Neural cell (in vitro differentiated cells): ENCODE results near the gene GSTP1. TPM values are rescaled to one million over a fixed set of nuclear protein-coding genes. Genes with fewer than 3 reads are reported as not detected.

ENCODE experiments used
- H2AFZ ChIP-seq: fragments of 200-600, 300-800 bp; sonication (generic), shearing (Covaris generic); 2 replicates; pipeline ENCODE4 v1.6.0; 2014; ENCODE audit warnings: low read depth, mild to moderate bottlenecking, antibody characterized with exemption, low read length, moderate library complexity
- H3F3A ChIP-seq: fragments of 200-600 bp; shearing (Covaris generic); 2 replicates; pipeline ENCODE4 v1.6.1; 2016; ENCODE audit warnings: mild to moderate bottlenecking, moderate library complexity, mixed read lengths, antibody characterized with exemption, low read length; ENCODE audit not compliant: insufficient read depth, poor library complexity, severe bottlenecking
- H3K27ac ChIP-seq: fragments of 200-600, 300-800 bp; sonication (generic), shearing (Covaris generic); 2 replicates; pipeline ENCODE4 v1.5.1; 2014; ENCODE audit warnings: mild to moderate bottlenecking, low read length, moderate library complexity
- H3K27me3 ChIP-seq: fragments of 300-800, 200-600 bp; sonication (generic), shearing (Covaris generic); 2 replicates; pipeline ENCODE4 v1.6.0; 2014; ENCODE audit warnings: mild to moderate bottlenecking, low read depth, low read length, moderate library complexity; ENCODE audit not compliant: insufficient read depth
- H3K36me3 ChIP-seq: fragments of 300-800, 200-600 bp; sonication (generic), shearing (Covaris generic); 2 replicates; pipeline ENCODE4 v1.5.1; 2014; ENCODE audit warnings: mild to moderate bottlenecking, antibody characterized with exemption, low read length, moderate library complexity; ENCODE audit not compliant: insufficient read depth
- H3K4me2 ChIP-seq: fragments of 300-800, 200-600 bp; sonication (generic), shearing (Covaris generic); 2 replicates; pipeline ENCODE4 v1.6.0; 2014; ENCODE audit warnings: mild to moderate bottlenecking, low read length
- H3K4me3 ChIP-seq: fragments of 300-800, 200-600 bp; sonication (generic), shearing (Covaris generic); 2 replicates; pipeline ENCODE4 v1.5.1; 2014; ENCODE audit warnings: mild to moderate bottlenecking, low read length, moderate library complexity
- H3K79me2 ChIP-seq: fragments of 200-600 bp; shearing (Covaris generic); replicated peaks from 2 replicates; pipeline ENCODE4 v1.6.0; 2014; ENCODE audit warnings: mild to moderate bottlenecking, low read length, moderate library complexity; ENCODE audit not compliant: insufficient read depth
- H3K9ac ChIP-seq: fragments of 300-800, 200-600 bp; sonication (generic), shearing (Covaris generic); 2 replicates; pipeline ENCODE4 v1.6.1; 2016; ENCODE audit warnings: mild to moderate bottlenecking, low read length, mixed read lengths
- H3K9me2 ChIP-seq: fragments of 200-600 bp; shearing (Covaris generic); 2 replicates; pipeline ENCODE4 v1.6.1; 2016; ENCODE audit warnings: mild to moderate bottlenecking, low read length, mixed read lengths; ENCODE audit not compliant: insufficient read depth
- H3K9me3 ChIP-seq: fragments of 200-600, 300-800 bp; sonication (generic), shearing (Covaris generic); 2 replicates; pipeline ENCODE4 v1.6.1; 2016; ENCODE audit warnings: mild to moderate bottlenecking, mixed run types, low read length, moderate library complexity, mixed read lengths
- H4K20me1 ChIP-seq: fragments of 200-600 bp; shearing (Covaris generic); 2 replicates; pipeline ENCODE4 v1.6.1; 2016; ENCODE audit warnings: mild to moderate bottlenecking, mixed run types; ENCODE audit not compliant: insufficient read depth
- CTCF ChIP-seq: fragments of 450-650 bp; IDR thresholded peaks from 2 replicates; pipeline ENCODE4 v1.5.1; 2014; ENCODE audit warnings: antibody characterized with exemption, mild to moderate bottlenecking, moderate library complexity; ENCODE audit not compliant: poor library complexity, severe bottlenecking
- EP300 ChIP-seq: fragments of 450-650 bp; conservative IDR thresholded peaks from 2 replicates; pipeline ENCODE4 v1.6.1; 2014; ENCODE audit warnings: antibody characterized with exemption, mild to moderate bottlenecking, moderate library complexity; ENCODE audit not compliant: poor library complexity, severe bottlenecking
- EZH2 ChIP-seq: fragments of 200-600, 300-800 bp; shearing (Covaris generic), sonication (generic); IDR thresholded peaks from 2 replicates; pipeline ENCODE4 v1.6.1; 2014; ENCODE audit warnings: antibody characterized with exemption, low read length, borderline replicate concordance, mild to moderate bottlenecking; ENCODE audit not compliant: insufficient read depth, poor library complexity, severe bottlenecking
- MXI1 ChIP-seq: fragments of 450-650 bp; conservative IDR thresholded peaks from 2 replicates; pipeline ENCODE4 v1.6.1; 2014; ENCODE audit warnings: antibody characterized with exemption, mild to moderate bottlenecking; ENCODE audit not compliant: poor library complexity, severe bottlenecking
- POLR2AphosphoS5 ChIP-seq: IDR thresholded peaks from 2 replicates; pipeline ENCODE4 v1.6.1; 2012
- RAD21 ChIP-seq: fragments of 450-650 bp; conservative IDR thresholded peaks from 2 replicates; pipeline ENCODE4 v1.6.1; 2014; ENCODE audit warnings: antibody characterized with exemption, mild to moderate bottlenecking, moderate library complexity
- SMC3 ChIP-seq: fragments of 450-650 bp; conservative IDR thresholded peaks from 2 replicates; pipeline ENCODE4 v1.6.1; 2014; ENCODE audit warnings: antibody characterized with exemption, mild to moderate bottlenecking, moderate library complexity; ENCODE audit not compliant: poor library complexity
- TAF1 ChIP-seq: IDR thresholded peaks from 2 replicates; pipeline ENCODE4 v1.6.1; 2012; ENCODE audit warnings: low read depth
- polyA plus RNA-seq: library from polyadenylated mRNA; depleted of rRNA; stranded (reverse); fragments of >200 nt; gene quantifications from 2 replicates; pipeline ENCODE4 v1.2.3, GENCODE V29; 2014
- TF ChIP-seq, protein P1 (sequence below): IDR thresholded peaks from 2 replicates; pipeline ENCODE4 v1.6.1; 2012; ENCODE audit warnings: borderline replicate concordance

GSTP1 gene
- polyA plus RNA-seq, 1 donor from 2014 or later = 94.6 TPM

DNA sequence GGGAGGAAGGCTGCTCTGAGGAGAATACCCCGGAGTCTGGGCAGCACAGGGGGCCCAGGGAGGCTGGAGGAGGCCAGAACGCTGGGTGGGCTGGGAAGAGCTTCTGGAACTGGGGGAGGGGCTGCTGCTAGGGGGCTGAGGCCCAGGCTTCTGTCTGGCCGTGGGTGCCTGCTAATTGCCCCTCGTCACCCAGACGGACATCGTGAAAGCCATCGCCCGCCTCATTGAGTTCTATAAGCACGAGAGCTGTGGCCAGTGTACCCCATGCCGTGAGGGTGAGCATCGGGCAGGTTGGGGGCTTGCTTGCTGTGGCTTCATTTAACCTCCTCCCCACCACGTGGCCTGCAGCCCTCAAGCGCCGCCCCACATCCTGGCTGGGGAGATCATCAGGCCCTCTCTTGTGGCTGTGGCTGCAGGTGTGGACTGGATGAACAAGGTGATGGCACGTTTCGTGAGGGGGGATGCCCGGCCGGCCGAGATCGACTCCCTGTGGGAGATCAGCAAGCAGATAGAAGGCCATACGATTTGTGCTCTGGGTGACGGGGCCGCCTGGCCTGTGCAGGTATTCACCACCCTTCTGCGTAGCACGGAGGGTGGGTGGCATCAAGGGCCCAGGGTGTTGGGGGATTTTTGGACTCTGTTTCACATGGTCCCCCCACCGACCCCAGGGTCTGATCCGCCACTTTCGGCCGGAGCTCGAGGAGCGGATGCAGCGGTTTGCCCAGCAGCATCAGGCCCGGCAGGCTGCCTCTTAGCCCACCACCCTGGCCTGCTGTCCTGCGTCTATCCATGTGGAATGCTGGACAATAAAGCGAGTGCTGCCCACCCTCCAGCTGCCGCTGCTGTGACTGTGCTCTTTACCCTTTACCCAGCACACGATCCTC is 28.3 kb downstream of the GSTP1 start:
- Histone ChIP-seq H4K20me1 (no peaks in the 10 kb centered on the region), H3F3A (no peaks in the 10 kb centered on the region), H3K9me2 (no peaks in the 10 kb centered on the region), H3K36me3 (no peaks in the 10 kb centered on the region), H2AFZ (no peak overlapping the region), H3K4me3 (no peak overlapping the region), H3K4me2 (no peak overlapping the region), H3K27ac (no peak overlapping the region), H3K27me3 (no peaks in the 10 kb centered on the region), H3K79me2 (peaks cover 6% of the 10 kb centered on the region), H3K9ac (no peak overlapping the region), H3K9me3 (no peaks in the 10 kb centered on the region)
- TF ChIP-seq EP300 (no peak), EZH2 (no peak), CTCF (no peak), TAF1 (no peak), MXI1 (no peak), RAD21 (no peak), SMC3 (no peak), POLR2AphosphoS5 (no peak)
- TF ChIP-seq, protein P1, sequence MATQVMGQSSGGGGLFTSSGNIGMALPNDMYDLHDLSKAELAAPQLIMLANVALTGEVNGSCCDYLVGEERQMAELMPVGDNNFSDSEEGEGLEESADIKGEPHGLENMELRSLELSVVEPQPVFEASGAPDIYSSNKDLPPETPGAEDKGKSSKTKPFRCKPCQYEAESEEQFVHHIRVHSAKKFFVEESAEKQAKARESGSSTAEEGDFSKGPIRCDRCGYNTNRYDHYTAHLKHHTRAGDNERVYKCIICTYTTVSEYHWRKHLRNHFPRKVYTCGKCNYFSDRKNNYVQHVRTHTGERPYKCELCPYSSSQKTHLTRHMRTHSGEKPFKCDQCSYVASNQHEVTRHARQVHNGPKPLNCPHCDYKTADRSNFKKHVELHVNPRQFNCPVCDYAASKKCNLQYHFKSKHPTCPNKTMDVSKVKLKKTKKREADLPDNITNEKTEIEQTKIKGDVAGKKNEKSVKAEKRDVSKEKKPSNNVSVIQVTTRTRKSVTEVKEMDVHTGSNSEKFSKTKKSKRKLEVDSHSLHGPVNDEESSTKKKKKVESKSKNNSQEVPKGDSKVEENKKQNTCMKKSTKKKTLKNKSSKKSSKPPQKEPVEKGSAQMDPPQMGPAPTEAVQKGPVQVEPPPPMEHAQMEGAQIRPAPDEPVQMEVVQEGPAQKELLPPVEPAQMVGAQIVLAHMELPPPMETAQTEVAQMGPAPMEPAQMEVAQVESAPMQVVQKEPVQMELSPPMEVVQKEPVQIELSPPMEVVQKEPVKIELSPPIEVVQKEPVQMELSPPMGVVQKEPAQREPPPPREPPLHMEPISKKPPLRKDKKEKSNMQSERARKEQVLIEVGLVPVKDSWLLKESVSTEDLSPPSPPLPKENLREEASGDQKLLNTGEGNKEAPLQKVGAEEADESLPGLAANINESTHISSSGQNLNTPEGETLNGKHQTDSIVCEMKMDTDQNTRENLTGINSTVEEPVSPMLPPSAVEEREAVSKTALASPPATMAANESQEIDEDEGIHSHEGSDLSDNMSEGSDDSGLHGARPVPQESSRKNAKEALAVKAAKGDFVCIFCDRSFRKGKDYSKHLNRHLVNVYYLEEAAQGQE = no peak

DNA sequence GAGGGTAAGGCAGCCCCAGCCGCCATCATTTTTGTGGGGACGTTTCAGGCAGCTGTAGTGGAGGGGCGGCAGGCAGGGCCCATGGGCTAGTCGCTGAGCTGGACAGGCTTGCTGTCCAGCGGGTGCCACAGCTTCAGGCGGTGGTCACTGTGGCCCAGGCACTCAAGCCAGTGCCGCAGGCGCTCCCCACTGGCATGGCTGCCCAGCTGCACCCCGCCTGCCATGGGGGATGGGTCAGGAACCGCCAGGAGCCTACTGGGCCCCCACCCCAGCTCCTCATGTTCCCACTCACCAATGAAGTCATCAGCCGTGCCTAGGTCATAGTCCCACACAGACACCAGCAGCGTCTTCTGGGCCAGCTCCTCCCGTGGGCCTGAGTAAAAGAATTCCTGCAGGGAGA is 29.1 kb downstream of the GSTP1 start:
- no peaks in the 10 kb centered on the region for H3K9me3 ChIP-seq
- no peak overlapping the region for H3K27ac ChIP-seq
- H3K79me2 ChIP-seq = peaks cover under 1% of the 10 kb centered on the region
- H3F3A ChIP-seq = no peaks in the 10 kb centered on the region
- H3K27me3 ChIP-seq = no peaks in the 10 kb centered on the region
- no peak overlapping the region for H3K4me2 ChIP-seq
- no peak overlapping the region for H3K4me3 ChIP-seq
- no peaks in the 10 kb centered on the region for H3K9me2 ChIP-seq
- H2AFZ ChIP-seq = no peak overlapping the region
- no peak overlapping the region for H3K9ac ChIP-seq
- no peaks in the 10 kb centered on the region for H4K20me1 ChIP-seq
- H3K36me3 ChIP-seq = no peaks in the 10 kb centered on the region
- TF ChIP-seq, protein P1 = no peak
- TF ChIP-seq TAF1 (no peak), CTCF (no peak), EZH2 (no peak), POLR2AphosphoS5 (no peak), MXI1 (no peak), SMC3 (no peak), RAD21 (no peak), EP300 (no peak)
